Measurements from ENCODE around the gene PRTFDC1. TPM values are rescaled to one million over a fixed set of nuclear protein-coding genes. Genes with fewer than 3 reads are reported as not detected.

PRTFDC1 gene
- total and polyA plus RNA-seq, 2 of the 8 experiments (the other 6 are each of a cell fraction or from before 2014, with no cell fraction given) = 5.9 to 6.6 TPM

GRCh38 chr10:24951201-24952142 lies 934 bp downstream of the PRTFDC1 start (continued):
- 0 out of 4 replicates have a peak, but pooled peaks of 1 of the 2 experiments have one; percentile 29 for TF ChIP-seq HDAC2 (IDR thresholded peaks at IDR 0.05; ENCODE audit: borderline replicate concordance in 1 of 2, low read depth in 2 of 2, low read length in 2 of 2)
- TF ChIP-seq TBP (IDR thresholded peaks at IDR 0.05; ENCODE audit: low read depth, low read length) = peak; percentile 82
- TF ChIP-seq POLR2A (IDR thresholded peaks at IDR 0.05; ENCODE audit: control extremely low read depth in 1 of 2, low read depth in 2 of 2, low read length in 2 of 2) = peak; percentile 57 to 76; a peak in 2 of 3 replicates
- no peak for TF ChIP-seq CBX8 (IDR thresholded peaks at IDR 0.05; ENCODE audit: borderline replicate concordance, low read depth, low read length)
- peak; percentile 81 for TF ChIP-seq TAF7 (optimal IDR thresholded peaks at IDR 0.05; ENCODE audit: borderline replicate concordance, low read depth, low read length)

Data from H1 (cell line).